ENCODE measurements around the gene DSCAML1.

- no peak for TF ChIP-seq TSHZ2 (CRISPR knock-in tag; IDR thresholded peaks at IDR 0.05)
- TF ChIP-seq SNAI2 (CRISPR knock-in tag; IDR thresholded peaks at IDR 0.05): no peak
- no peak for TF ChIP-seq RARB (CRISPR knock-in tag; IDR thresholded peaks at IDR 0.05)
- TF ChIP-seq TCF4 (CRISPR knock-in tag; IDR thresholded peaks at IDR 0.05; ENCODE audit: borderline replicate concordance): no peak
- TF ChIP-seq CREB5 (CRISPR knock-in tag; IDR thresholded peaks at IDR 0.05; ENCODE audit: low read depth): no peak
- TF ChIP-seq ZNF565 (CRISPR knock-in tag; conservative IDR thresholded peaks at IDR 0.05; ENCODE audit: low read depth): no peak
- no peak for TF ChIP-seq PATZ1 (CRISPR knock-in tag; IDR thresholded peaks at IDR 0.05; ENCODE audit: borderline replicate concordance)
- no peak for TF ChIP-seq GLIS3 (CRISPR knock-in tag; IDR thresholded peaks at IDR 0.05)
- no peak for TF ChIP-seq ESRRG (CRISPR knock-in tag; IDR thresholded peaks at IDR 0.05)
- no peak for TF ChIP-seq ISL1 (CRISPR knock-in tag; IDR thresholded peaks at IDR 0.05)
- TF ChIP-seq POU6F1 (CRISPR knock-in tag; IDR thresholded peaks at IDR 0.05; ENCODE audit: borderline replicate concordance, low read depth): no peak
Observed at GRCh38 chr11:117554601-117555333, 242.2 kb downstream of the DSCAML1 start.

Data from SK-N-SH treated with all-trans-retinoic acid at 6 μM for 48 hours (cell line).